ENCODE results near the gene BMP8A.

Gene BMP8A

DNA sequence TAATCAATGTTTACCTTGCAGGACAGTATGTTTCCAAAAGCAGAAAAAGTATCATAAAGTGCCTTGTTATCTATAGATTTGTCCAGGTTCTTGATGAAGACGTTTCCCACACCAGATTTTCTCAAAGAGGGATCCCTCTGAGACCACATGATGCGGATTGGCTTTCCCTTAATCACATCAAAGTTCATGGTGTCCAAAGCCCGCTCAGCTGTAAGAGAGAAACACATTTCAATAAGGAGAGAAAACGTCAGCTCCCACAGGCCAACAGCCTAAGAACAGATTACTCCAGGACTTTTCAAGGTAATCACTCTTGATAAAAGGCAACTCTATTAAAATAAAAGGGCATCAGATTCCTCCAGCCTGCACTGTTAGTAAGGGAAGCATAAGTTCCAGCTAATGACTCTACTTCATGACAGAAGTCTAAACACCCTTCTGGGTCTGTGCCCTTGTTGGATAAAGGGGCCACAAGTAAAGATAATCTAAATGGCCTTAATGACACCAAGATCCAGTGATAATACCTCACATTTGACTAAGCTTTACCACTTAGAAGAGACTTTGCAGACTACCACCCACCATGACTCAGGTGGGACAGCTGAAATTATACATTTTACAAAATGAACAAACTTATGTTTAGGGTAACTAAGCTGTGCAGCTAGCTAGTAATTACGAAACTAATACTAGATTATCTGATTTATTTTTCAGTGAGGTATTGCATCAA lies 81.1 kb downstream of the BMP8A start:
- peak overlapping the region; percentile 99; the same call in 1 of the 2 replicates for H3K4me3 ChIP-seq
- H3K9ac ChIP-seq = no peak overlapping the region; the same call in 1 of the 2 replicates
- no peak for TF ChIP-seq Cebpa-rat (IDR thresholded peaks at IDR 0.05)
- peaks cover 86% of the 10 kb centered on the region for H4K20me1 ChIP-seq
- peaks cover 30% of the 10 kb centered on the region for H3K4me1 ChIP-seq
- H3K36me3 ChIP-seq = peaks cover 81% of the 10 kb centered on the region
- no peaks in the 10 kb centered on the region for H3K9me3 ChIP-seq
- H3K4me2 ChIP-seq = peak overlapping the region; percentile 98
- H3K27me3 ChIP-seq = no peaks in the 10 kb centered on the region
- H3K27ac ChIP-seq = no peak overlapping the region

DNA sequence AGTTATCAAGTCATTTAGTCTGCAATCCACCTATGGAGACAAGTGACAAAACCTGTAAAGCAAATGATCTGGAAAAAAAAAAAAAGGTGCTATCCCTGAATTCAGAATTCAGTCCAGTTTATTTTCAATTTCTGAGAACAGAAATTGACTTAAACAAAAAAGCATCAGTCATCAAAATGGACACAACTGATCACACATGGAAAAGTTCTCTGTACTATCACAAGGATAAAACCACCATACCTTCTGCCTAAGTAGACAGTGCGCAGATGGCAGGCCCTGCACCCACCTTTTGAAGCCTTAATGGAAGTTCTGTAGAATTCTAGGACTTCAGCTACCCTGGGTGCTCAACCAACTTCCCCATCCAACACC lies 81.6 kb downstream of the BMP8A start:
- Histone ChIP-seq H3K4me2 (peak overlapping the region; percentile 98), H3K4me3 (peak overlapping the region; percentile 99), H4K20me1 (peaks cover 81% of the 10 kb centered on the region), H3K9ac (peak overlapping the region; percentile 99; the same call in 1 of the 2 replicates), H3K27me3 (no peaks in the 10 kb centered on the region), H3K27ac (no peak overlapping the region), H3K4me1 (peaks cover 30% of the 10 kb centered on the region), H3K9me3 (no peaks in the 10 kb centered on the region), H3K36me3 (peaks cover 75% of the 10 kb centered on the region)
- TF ChIP-seq Cebpa-rat (IDR thresholded peaks at IDR 0.05) = no peak

DNA sequence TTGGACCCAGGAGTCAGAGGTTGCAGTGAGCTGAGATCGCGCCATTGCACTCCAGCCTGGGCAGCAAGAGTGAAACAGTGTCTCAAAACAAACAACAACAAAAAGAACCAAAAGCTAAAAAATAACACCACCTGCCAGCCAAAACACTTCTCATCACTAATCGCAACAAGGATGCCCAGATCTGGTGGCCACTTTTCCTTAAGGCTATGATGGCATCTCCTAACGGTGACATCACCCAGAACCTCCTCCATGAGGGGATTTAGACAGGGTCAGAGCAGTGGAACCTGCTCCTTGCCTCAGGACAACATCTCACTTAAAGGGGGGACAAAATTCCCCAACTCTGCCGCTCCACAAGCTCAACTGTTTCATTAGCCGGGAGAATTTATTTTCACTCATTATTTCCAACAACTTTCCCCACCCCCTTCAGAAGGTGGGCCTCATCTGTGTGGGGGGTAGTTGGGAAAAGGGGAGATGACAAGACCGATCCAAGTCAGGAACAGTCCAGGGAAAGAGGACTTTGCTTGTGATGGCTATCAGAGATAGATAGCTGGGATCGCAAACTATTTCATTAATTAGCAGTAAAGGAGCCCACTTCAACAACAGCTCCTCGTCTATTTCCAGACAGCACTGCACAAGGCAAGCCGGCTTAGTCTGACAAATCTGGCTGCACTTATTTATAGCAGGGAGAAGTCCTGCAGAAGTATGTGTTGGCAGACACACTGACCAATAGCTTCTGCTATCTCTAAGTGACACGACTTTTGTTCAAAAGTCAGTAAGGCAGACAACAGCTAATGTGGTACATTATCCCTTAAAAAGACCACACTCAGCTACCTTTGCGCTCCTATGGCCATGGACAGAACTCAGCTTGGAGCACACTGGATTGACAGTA lies 82.5 kb downstream of the BMP8A start:
- peaks cover 30% of the 10 kb centered on the region for H3K4me1 ChIP-seq
- H4K20me1 ChIP-seq = peaks cover 72% of the 10 kb centered on the region
- no peaks in the 10 kb centered on the region for H3K27me3 ChIP-seq
- H3K9me3 ChIP-seq = no peaks in the 10 kb centered on the region
- peaks cover 66% of the 10 kb centered on the region for H3K36me3 ChIP-seq
- H3K9ac ChIP-seq = peak overlapping the region; percentile 99
- peak overlapping the region; percentile 98 for H3K4me2 ChIP-seq
- H3K4me3 ChIP-seq = peak overlapping the region; percentile 99
- no peak overlapping the region; the same call in 1 of the 2 replicates for H3K27ac ChIP-seq
- no peak for TF ChIP-seq Cebpa-rat (IDR thresholded peaks at IDR 0.05)

DNA sequence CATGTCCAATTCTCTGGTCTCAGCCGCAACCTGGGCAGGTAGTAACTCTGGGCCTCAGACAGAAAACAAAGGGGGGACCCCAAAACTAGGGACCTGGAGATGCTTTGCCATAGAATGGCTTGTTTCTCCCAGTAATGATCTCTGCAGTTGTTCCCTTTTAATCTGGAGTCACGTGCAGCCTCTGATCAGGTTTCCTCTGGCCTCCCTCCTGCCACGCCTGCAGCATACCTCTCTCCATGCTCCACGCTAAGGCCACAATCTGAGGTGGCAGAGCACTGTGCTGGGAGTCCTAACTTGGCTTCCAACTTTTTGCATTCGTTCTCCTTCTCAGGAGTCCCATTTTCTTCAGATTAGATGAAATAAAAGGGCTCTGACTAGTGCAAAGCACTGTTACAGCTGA lies 83.2 kb downstream of the BMP8A start:
- TF ChIP-seq Cebpa-rat (IDR thresholded peaks at IDR 0.05) = no peak
- peak overlapping the region; percentile 99 for H3K4me3 ChIP-seq
- no peaks in the 10 kb centered on the region for H3K27me3 ChIP-seq
- H3K4me1 ChIP-seq = peaks cover 30% of the 10 kb centered on the region
- peaks cover 65% of the 10 kb centered on the region for H4K20me1 ChIP-seq
- peak overlapping the region; percentile 98 for H3K4me2 ChIP-seq
- no peaks in the 10 kb centered on the region for H3K9me3 ChIP-seq
- peaks cover 59% of the 10 kb centered on the region for H3K36me3 ChIP-seq
- H3K27ac ChIP-seq = peak overlapping the region; percentile 97; the same call in 1 of the 2 replicates
- peak overlapping the region; percentile 99 for H3K9ac ChIP-seq

Measured in BLaER1 (cell line).